Left lung (tissue), 10 donors: Measurements from ENCODE around the gene SENP6. TPM values are rescaled to one million over a fixed set of nuclear protein-coding genes. Genes with fewer than 3 reads are reported as not detected.
"Not testable (repeated sequence)": the region's sequence is repeated elsewhere in the genome, so short reads cannot be mapped to it uniquely, and the experiment has no call there.

Experiments used
- ATAC-seq: fragments of 200-7000 bp; cut with Tn5 transposase; one replicate; pipeline ENCODE4 v1.9.1; 2020; ENCODE audit warnings: moderate library complexity
- DNase-seq, 4 donors: peaks; one replicate each; pipeline ENCODE4 v3.0.0-alpha.2; 2013 to 2020
- H3K27ac ChIP-seq, 2 donors: fragments of 200-600 bp; sonication (generic) in 1 of 2; one replicate each; pipeline versions ENCODE4 v1.5.0 to v1.8.0; 2020 to 2021
- H3K27me3 ChIP-seq, 2 donors: fragments of 200-600 bp; sonication (generic) in 1 of 2; one replicate each; pipeline versions ENCODE4 v1.5.0 to v1.8.0; 2020 to 2021
- H3K36me3 ChIP-seq, 2 donors: fragments of 200-600 bp; sonication (generic) in 1 of 2; one replicate each; pipeline versions ENCODE4 v1.5.0 to v1.8.0; 2020 to 2021
- H3K4me1 ChIP-seq, 2 donors: fragments of 200-600 bp; one replicate each; pipeline ENCODE4 v1.8.0; 2021
- H3K4me3 ChIP-seq, 2 donors: fragments of 200-600 bp; sonication (generic) in 1 of 2; one replicate each; pipeline versions ENCODE4 v1.5.0 to v1.8.0; 2020 to 2021; ENCODE audit warnings: mild to moderate bottlenecking in 1 of 2
- H3K9me3 ChIP-seq, 2 donors: fragments of 200-600 bp; sonication (generic) in 1 of 2; one replicate each; pipeline versions ENCODE4 v1.5.0 to v1.8.0; 2020 to 2021
- intact Hi-C, 2 donors: fragments of 100-400 bp; cut with DNase I; formaldehyde crosslinking; loops; one replicate each; pipeline versions ENCODE4 v1.11.2 to v1.14.2; 2022
- polyA plus RNA-seq, 6 donors: library from polyadenylated mRNA; unstranded; fragments of 120-200 nt; gene quantifications; one replicate each; pipeline ENCODE4 v1.2.1, GENCODE V29; 2013; ENCODE audit not compliant: insufficient read length in 6 of 6
- total RNA-seq, 2 donors: library from RNA; stranded (reverse); fragmentation: NEBNext Ultra II Directional; extraction: Animal tissue kit (Norgen Biotek cat#: 25700); gene quantifications; one replicate each; pipeline ENCODE4 v1.2.1, GENCODE V29; 2021
- TF ChIP-seq, protein P1 (sequence below), 2 donors: fragments of 200-600 bp; sonication (generic) in 1 of 2; IDR thresholded peaks; one replicate each; pipeline versions ENCODE4 v1.5.0 to v1.8.0; 2021; ENCODE audit warnings: antibody characterized with exemption in 2 of 2
- donor health status: DM: no; HTN: yes; CAD: no.
- donor health status: DM: no; HTN: no; CAD: no.

The SENP6 gene
- total and polyA plus RNA-seq, 8 donors: 72.8 to 185 (median 163) TPM

DNA sequence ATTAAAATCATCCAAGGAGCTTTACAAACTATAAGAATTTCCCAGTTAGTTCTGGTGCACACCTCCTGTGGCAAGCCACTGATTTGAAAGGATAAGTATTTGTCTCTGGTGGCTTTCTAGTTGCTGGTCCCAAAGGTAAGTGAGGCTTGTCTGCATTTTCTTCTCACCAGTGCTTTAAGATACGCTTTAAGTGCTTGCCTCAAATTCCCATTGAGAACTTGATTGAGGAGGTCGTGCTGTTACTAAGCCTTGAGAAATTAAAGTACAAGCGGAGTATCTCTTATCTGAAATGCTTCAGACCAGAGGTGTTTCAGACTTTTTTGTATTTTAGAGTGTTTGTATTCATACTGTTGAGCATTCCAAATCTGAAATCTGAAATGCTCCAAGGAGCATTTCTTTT is 117.5 kb downstream of the SENP6 start:
- DNase-seq: peak in 1 of 4 donors; percentile 37
- Histone ChIP-seq H3K27me3 (no peaks in the 10 kb centered on the region), H3K27ac (no peak overlapping the region), H3K9me3 (no peaks in the 10 kb centered on the region), H3K4me1 (no peaks in the 10 kb centered on the region), H3K36me3 (peaks cover 0 to 22% of the 10 kb centered on the region in 2 donors), H3K4me3 (no peak overlapping the region)
- peak; percentile 90 for ATAC-seq
- TF ChIP-seq, protein P1, sequence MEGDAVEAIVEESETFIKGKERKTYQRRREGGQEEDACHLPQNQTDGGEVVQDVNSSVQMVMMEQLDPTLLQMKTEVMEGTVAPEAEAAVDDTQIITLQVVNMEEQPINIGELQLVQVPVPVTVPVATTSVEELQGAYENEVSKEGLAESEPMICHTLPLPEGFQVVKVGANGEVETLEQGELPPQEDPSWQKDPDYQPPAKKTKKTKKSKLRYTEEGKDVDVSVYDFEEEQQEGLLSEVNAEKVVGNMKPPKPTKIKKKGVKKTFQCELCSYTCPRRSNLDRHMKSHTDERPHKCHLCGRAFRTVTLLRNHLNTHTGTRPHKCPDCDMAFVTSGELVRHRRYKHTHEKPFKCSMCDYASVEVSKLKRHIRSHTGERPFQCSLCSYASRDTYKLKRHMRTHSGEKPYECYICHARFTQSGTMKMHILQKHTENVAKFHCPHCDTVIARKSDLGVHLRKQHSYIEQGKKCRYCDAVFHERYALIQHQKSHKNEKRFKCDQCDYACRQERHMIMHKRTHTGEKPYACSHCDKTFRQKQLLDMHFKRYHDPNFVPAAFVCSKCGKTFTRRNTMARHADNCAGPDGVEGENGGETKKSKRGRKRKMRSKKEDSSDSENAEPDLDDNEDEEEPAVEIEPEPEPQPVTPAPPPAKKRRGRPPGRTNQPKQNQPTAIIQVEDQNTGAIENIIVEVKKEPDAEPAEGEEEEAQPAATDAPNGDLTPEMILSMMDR (IDR thresholded peaks at IDR 0.05): no peak
- intact Hi-C loops: no loop called here

DNA sequence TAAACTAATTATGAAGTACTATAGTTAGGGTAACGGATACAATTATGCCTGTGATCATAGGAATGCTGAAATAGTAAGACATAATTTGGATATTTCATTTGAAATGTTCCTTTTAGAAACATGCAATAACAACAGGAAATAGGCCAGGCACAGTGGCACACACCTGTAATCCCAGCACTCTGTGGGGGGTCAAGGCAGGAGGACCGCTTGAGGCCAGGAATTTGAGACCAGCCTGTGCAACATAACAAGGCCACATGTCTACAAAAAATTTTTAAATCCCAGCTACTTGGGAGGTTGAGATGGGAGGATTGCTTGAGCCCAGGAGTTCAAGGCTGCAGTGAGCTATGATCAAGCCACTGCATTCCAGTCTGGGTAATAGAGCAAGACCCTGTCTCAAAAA is 121.7 kb downstream of the SENP6 start:
- ATAC-seq (no peak), DNase-seq (no peak)
- Histone ChIP-seq H3K27me3 (no peaks in the 10 kb centered on the region), H3K4me1 (no peaks in the 10 kb centered on the region), H3K36me3 (no peaks in the 10 kb centered on the region), H3K9me3 (no peaks in the 10 kb centered on the region), H3K4me3 (no peak overlapping the region), H3K27ac (no peak overlapping the region)
- TF ChIP-seq, protein P1 (IDR thresholded peaks at IDR 0.05): no peak
- intact Hi-C loops: no loop called here

DNA sequence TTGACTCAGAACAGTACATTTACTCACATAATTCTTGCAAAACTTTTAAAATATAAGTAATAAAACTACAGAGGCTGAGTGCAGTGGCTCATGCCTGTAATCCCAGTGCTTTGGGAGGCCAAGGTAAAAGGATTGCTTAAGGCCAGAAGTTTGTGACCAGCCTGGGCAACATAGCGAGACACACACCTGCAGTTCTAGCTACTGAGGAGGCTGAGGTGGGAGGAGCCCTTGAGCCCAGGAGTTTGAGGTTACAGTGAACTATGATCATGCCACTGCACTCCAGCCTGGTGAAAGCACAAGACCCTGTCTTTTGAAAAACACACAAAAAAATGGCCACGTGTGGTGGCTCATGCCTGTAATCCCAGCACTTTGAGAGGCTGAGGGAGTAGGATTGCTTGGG is 125.5 kb downstream of the SENP6 start:
- Histone ChIP-seq H3K4me3 (no peak overlapping the region), H3K4me1 (no peaks in the 10 kb centered on the region), H3K27me3 (no peaks in the 10 kb centered on the region), H3K36me3 (no peaks in the 10 kb centered on the region), H3K9me3 (no peaks in the 10 kb centered on the region), H3K27ac (no peak overlapping the region)
- TF ChIP-seq, protein P1 (IDR thresholded peaks at IDR 0.05): no peak
- intact Hi-C loops: no loop called here
- no peak for DNase-seq
- no peak for ATAC-seq

GRCh38 chr6:75731029-75731428 is 129.3 kb downstream of the SENP6 start:
- ATAC-seq, H3K36me3 ChIP-seq, H3K27me3 ChIP-seq, intact Hi-C loops, H3K4me1 ChIP-seq, DNase-seq, H3K4me3 ChIP-seq, H3K27ac ChIP-seq, H3K9me3 ChIP-seq: not testable (repeated sequence)

DNA sequence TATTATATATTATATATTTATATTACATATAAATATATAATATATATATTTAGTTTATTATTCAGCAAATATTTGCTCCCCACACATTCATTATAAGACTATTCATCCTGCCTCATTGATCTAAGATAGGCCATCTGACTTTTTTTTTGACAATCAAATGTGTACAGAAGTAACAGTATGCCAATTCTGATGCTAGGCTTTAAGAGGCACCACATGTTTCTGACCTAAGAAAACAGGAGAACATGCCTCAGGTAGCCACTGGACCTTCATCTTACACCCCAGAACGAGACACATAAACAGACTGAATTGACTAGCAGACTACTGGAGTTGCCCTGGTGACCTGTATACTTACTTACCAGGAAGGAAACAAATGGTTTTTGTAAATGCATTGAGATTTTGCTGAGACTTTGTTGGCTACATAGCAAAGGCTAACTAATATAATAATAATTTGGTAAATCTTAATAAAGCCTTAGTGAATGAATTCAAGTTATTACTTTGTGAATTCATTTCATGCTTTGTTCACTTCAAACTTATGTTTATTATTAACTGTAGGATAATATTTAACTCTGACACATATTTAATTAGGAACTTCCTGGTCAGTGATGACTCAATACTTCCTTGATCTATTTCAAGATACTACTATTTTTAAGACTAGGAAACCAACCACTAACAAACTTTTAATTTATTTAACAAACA is 134.0 kb downstream of the SENP6 start:
- no peaks in the 10 kb centered on the region for H3K36me3 ChIP-seq
- no peaks in the 10 kb centered on the region for H3K27me3 ChIP-seq
- intact Hi-C loops: no loop called here
- H3K27ac ChIP-seq: peak overlapping the region in 1 of 2 donors; percentile 55
- H3K4me3 ChIP-seq: no peak overlapping the region
- DNase-seq (no peak), ATAC-seq (peak; percentile 79)
- TF ChIP-seq, protein P1 (IDR thresholded peaks at IDR 0.05): no peak
- peaks cover 0 to 10% of the 10 kb centered on the region in 2 donors for H3K4me1 ChIP-seq
- H3K9me3 ChIP-seq: no peaks in the 10 kb centered on the region

- intact Hi-C loops: no loop called here
- H3K9me3 ChIP-seq: no peaks in the 10 kb centered on the region
- H3K27me3 ChIP-seq: peaks cover 0 to 40% of the 10 kb centered on the region in 2 donors
- peaks cover 0 to 11% of the 10 kb centered on the region in 2 donors for H3K4me1 ChIP-seq
- H3K27ac ChIP-seq: no peak overlapping the region
- no peak overlapping the region for H3K4me3 ChIP-seq
- DNase-seq (no peak), ATAC-seq (no peak)
- H3K36me3 ChIP-seq: no peaks in the 10 kb centered on the region
- TF ChIP-seq, protein P1 (IDR thresholded peaks at IDR 0.05): no peak
These were observed 142.3 kb downstream of the SENP6 start for GRCh38 chr6:75743971-75744370.
